H1 (cell line): Measurements from ENCODE around the gene TCAIM. TPM values are rescaled to one million over a fixed set of nuclear protein-coding genes. Genes with fewer than 3 reads are reported as not detected.

Experiments
- CTCF ChIA-PET: fragments of 300-600 bp; sonication (Branson Sonifier 250); formaldehyde crosslinking; loops from one replicate; lab custom pipeline; 2021; ENCODE audit not compliant: partially characterized antibody; lab: Charles Lee
- POLR2A ChIA-PET: fragments of 300-600 bp; sonication (Branson Sonifier 250); formaldehyde crosslinking; loops from one replicate; lab custom pipeline; 2021; ENCODE audit warnings: inconsistent platforms; ENCODE audit not compliant: partially characterized antibody; lab: Charles Lee
- DNase-seq, 2 experiments: peaks; one replicate each; pipeline versions ENCODE4 v3.0.0 to v3.0.0-alpha.2; 2010 to 2022; ENCODE audit warnings: low spot score in 2 of 2, low read depth in 1 of 2, mixed read lengths in 1 of 2
- FAIRE-seq: peaks from 2 replicates; lab custom pipeline; 2011; peaks lifted over from hg19 to GRCh38; lab: Jason Lieb, UNC
- H2AFZ ChIP-seq: 2 replicates; pipeline ENCODE4 v1.8.1; 2012; ENCODE audit warnings: low read length, inconsistent platforms
- H2AK5ac ChIP-seq: 2 replicates; pipeline ENCODE4 v1.6.1; 2013; ENCODE audit warnings: low read depth, low read length
- H2BK120ac ChIP-seq: replicated peaks from 2 replicates; pipeline ENCODE3; 2013; ENCODE audit warnings: low read depth, low read length, inconsistent platforms
- H2BK12ac ChIP-seq: 2 replicates; pipeline ENCODE4 v1.6.1; 2013; ENCODE audit warnings: low read depth, low read length
- H2BK15ac ChIP-seq: 2 replicates; pipeline ENCODE4 v1.6.1; 2013; ENCODE audit warnings: low read length
- H2BK20ac ChIP-seq: 2 replicates; pipeline ENCODE4 v1.6.1; 2013; ENCODE audit warnings: low read length
- H2BK5ac ChIP-seq: 2 replicates; pipeline ENCODE4 v1.6.1; 2013; ENCODE audit warnings: low read depth, low read length
- H3K14ac ChIP-seq: 2 replicates; pipeline ENCODE4 v1.6.1; 2013; ENCODE audit warnings: inconsistent platforms; ENCODE audit not compliant: insufficient read length
- H3K18ac ChIP-seq: 2 replicates; pipeline ENCODE4 v1.6.1; 2013; ENCODE audit warnings: low read length; ENCODE audit errors: extremely low read depth
- H3K23ac ChIP-seq: 2 replicates; pipeline ENCODE4 v1.6.1; 2013; ENCODE audit warnings: inconsistent platforms; ENCODE audit not compliant: insufficient read length
- H3K23me2 ChIP-seq: 2 replicates; pipeline ENCODE4 v1.6.1; 2013; ENCODE audit warnings: low read depth, low read length
- H3K27ac ChIP-seq: 2 replicates; pipeline ENCODE4 v1.6.1; 2011; ENCODE audit warnings: low read depth, low read length, inconsistent platforms
- H3K27me3 ChIP-seq, 4 experiments: replicated peaks in 1 of 4; 1 replicate in 1 of 4; 2 replicates in 3 of 4; pipeline versions ENCODE4 v1.6.1 to v1.8.1; 2011 to 2013; ENCODE audit warnings: low read length in 3 of 4, mild to moderate bottlenecking in 3 of 4, inconsistent platforms in 2 of 4, mixed read lengths in 2 of 4, moderate library complexity in 1 of 4; ENCODE audit not compliant: control insufficient read depth in 3 of 4, insufficient read depth in 3 of 4; ENCODE audit errors: extremely low read depth in 1 of 4
- H3K36me3 ChIP-seq, 4 experiments: 2 replicates each; pipeline versions ENCODE4 v1.6.1 to v1.8.1; 2011 to 2013; ENCODE audit warnings: mild to moderate bottlenecking in 4 of 4, low read length in 3 of 4, moderate library complexity in 2 of 4, control low read depth in 1 of 4, inconsistent platforms in 1 of 4; ENCODE audit not compliant: insufficient read depth in 4 of 4, control insufficient read depth in 2 of 4
- H3K4ac ChIP-seq: replicated peaks from 2 replicates; pipeline ENCODE3; 2013; ENCODE audit warnings: low read length, low read depth, mixed read lengths, inconsistent platforms; ENCODE audit not compliant: insufficient read length
- H3K4me1 ChIP-seq, 4 experiments: replicated peaks in 1 of 4; 1 replicate in 1 of 4; 2 replicates in 3 of 4; pipeline versions ENCODE4 v1.6.1 to v1.8.1; 2011 to 2013; ENCODE audit warnings: low read length in 3 of 4, inconsistent platforms in 2 of 4, mixed read lengths in 1 of 4; ENCODE audit not compliant: insufficient read depth in 4 of 4, control insufficient read depth in 3 of 4
- H3K4me2 ChIP-seq, 2 experiments: 2 replicates each; pipeline versions ENCODE4 v1.6.1 to v1.8.1; 2011 to 2013; ENCODE audit warnings: low read depth in 2 of 2, low read length in 2 of 2, control low read depth in 1 of 2, inconsistent platforms in 1 of 2, mild to moderate bottlenecking in 1 of 2; ENCODE audit not compliant: insufficient read depth in 1 of 2
- H3K4me3 ChIP-seq, 4 experiments: fragments of 200-600, 300-600 bp in 1 of 4; sonication (generic), shearing (Covaris generic), sonication (Bioruptor Twin) in 1 of 4; 2 replicates each; pipeline versions ENCODE4 v1.5.1 to v1.8.1; 2011 to 2016; ENCODE audit warnings: low read length in 4 of 4, low read depth in 3 of 4, control low read depth in 2 of 4, inconsistent platforms in 2 of 4, mild to moderate bottlenecking in 2 of 4, mixed read lengths in 1 of 4, moderate library complexity in 1 of 4; ENCODE audit not compliant: insufficient read depth in 2 of 4; ENCODE audit errors: extremely low read depth in 1 of 4
- H3K56ac ChIP-seq: replicated peaks from 2 replicates; pipeline ENCODE3; 2013; ENCODE audit warnings: low read depth, mild to moderate bottlenecking, mixed read lengths, low read length, inconsistent platforms; ENCODE audit not compliant: insufficient read length
- H3K79me1 ChIP-seq: 2 replicates; pipeline ENCODE4 v1.6.1; 2013; ENCODE audit warnings: low read depth, low read length, control low read depth
- H3K79me2 ChIP-seq, 2 experiments: 2 replicates each; pipeline versions ENCODE4 v1.6.1 to v1.8.1; 2012 to 2013; ENCODE audit warnings: low read length in 2 of 2, mild to moderate bottlenecking in 2 of 2, inconsistent platforms in 1 of 2; ENCODE audit not compliant: insufficient read depth in 2 of 2, control insufficient read depth in 1 of 2
- H3K9ac ChIP-seq, 4 experiments: replicated peaks in 1 of 4; 1 replicate in 1 of 4; 2 replicates in 3 of 4; pipeline versions ENCODE4 v1.6.1 to v1.8.1; 2011 to 2013; ENCODE audit warnings: low read depth in 3 of 4, low read length in 3 of 4, control low read depth in 2 of 4, mild to moderate bottlenecking in 2 of 4, moderate library complexity in 2 of 4, inconsistent platforms in 1 of 4; ENCODE audit errors: extremely low read depth in 1 of 4
- H3K9me3 ChIP-seq, 2 experiments: 2 replicates each; pipeline versions ENCODE4 v1.6.1 to v1.8.1; 2012 to 2013; ENCODE audit warnings: mild to moderate bottlenecking in 2 of 2, moderate library complexity in 2 of 2, control low read depth in 1 of 2, inconsistent platforms in 1 of 2, low read depth in 1 of 2, low read length in 1 of 2, mixed read lengths in 1 of 2; ENCODE audit not compliant: insufficient read depth in 2 of 2
- H4K20me1 ChIP-seq, 2 experiments: replicated peaks in 1 of 2; 2 replicates each; pipeline versions ENCODE3 to v1.8.1; 2011 to 2013; ENCODE audit warnings: inconsistent platforms in 2 of 2, low read length in 2 of 2, mild to moderate bottlenecking in 1 of 2; ENCODE audit not compliant: insufficient read depth in 2 of 2, control insufficient read depth in 1 of 2
- H4K5ac ChIP-seq: 2 replicates; pipeline ENCODE4 v1.6.1; 2013; ENCODE audit warnings: low read length, low read depth, mixed read lengths, inconsistent platforms; ENCODE audit not compliant: insufficient read length
- H4K8ac ChIP-seq: 2 replicates; pipeline ENCODE4 v1.8.0; 2013; ENCODE audit warnings: mild to moderate bottlenecking, moderate library complexity, low read length, inconsistent platforms; ENCODE audit not compliant: insufficient read depth; ENCODE audit errors: extremely low read depth
- H4K91ac ChIP-seq: replicated peaks from 2 replicates; pipeline ENCODE3; 2013; ENCODE audit warnings: low read length, mixed read lengths, inconsistent platforms; ENCODE audit not compliant: insufficient read length
- CEBPB ChIP-seq: IDR thresholded peaks from 2 replicates; pipeline ENCODE4 v1.6.1; 2012; ENCODE audit warnings: low read depth, low read length
- GABPA ChIP-seq: IDR thresholded peaks from 2 replicates; pipeline ENCODE4 v1.6.1; 2011; ENCODE audit warnings: mild to moderate bottlenecking, low read length, moderate library complexity, borderline replicate concordance; ENCODE audit not compliant: insufficient read depth
- RXRA ChIP-seq: IDR thresholded peaks from 2 replicates; pipeline ENCODE4 v1.6.1; 2011; ENCODE audit warnings: low read depth, mild to moderate bottlenecking, low read length, moderate library complexity; ENCODE audit not compliant: insufficient read depth
- SP4 ChIP-seq: IDR thresholded peaks from 2 replicates; pipeline ENCODE4 v1.6.1; 2012; ENCODE audit warnings: low read length, inconsistent platforms
- YY1 ChIP-seq: IDR thresholded peaks from 2 replicates; pipeline ENCODE4 v1.6.1; 2011; ENCODE audit warnings: low read depth, mild to moderate bottlenecking, low read length
- WGBS, 2 experiments: shearing (Covaris generic) in 1 of 2; methylation state at CpG; one replicate each; pipeline versions ENCODE4 v1.1.6 to v1.1.7; 2013 to 2015; ENCODE audit warnings: low lambda C conversion rate in 2 of 2, mixed read lengths in 2 of 2, inconsistent platforms in 1 of 2, low coverage in 1 of 2, missing lambda C conversion rate in 1 of 2; ENCODE audit not compliant: insufficient replicate concordance in 2 of 2, insufficient coverage in 1 of 2, insufficient read length in 1 of 2; ENCODE audit errors: extremely low coverage in 1 of 2, missing lambda C conversion rate in 1 of 2; 5-methylcytosine and 5-hydroxymethylcytosine counted together
- polyA plus RNA-seq, 7 experiments: library from polyadenylated mRNA; depleted of rRNA in 3 of 7; stranded (reverse) in 5 of 7; unstranded in 2 of 7; fragments of >200 nt in 5 of 7; fragments of 200-250 nt in 2 of 7; gene quantifications; 1 replicate in 5 of 7; 2 replicates in 1 of 7; 4 replicates in 1 of 7; pipeline versions ENCODE4 v1.2.1 to v1.2.3, GENCODE V29; 2011 to 2013; ENCODE audit warnings: missing spikeins in 2 of 7, mixed read lengths in 2 of 7
- total RNA-seq: library from RNA; stranded (reverse); fragmentation: NEBNext Ultra II Directional; extraction: Animal tissue kit (Norgen Biotek cat#: 25700); gene quantifications from 2 replicates; pipeline ENCODE4 v1.2.1, GENCODE V29; 2021

TCAIM gene
- total and polyA plus RNA-seq, 2 of the 8 experiments (the other 6 are each of a cell fraction or from before 2014, with no cell fraction given): 6.9 to 22.1 TPM

- Histone ChIP-seq H3K27ac (no peak overlapping the region), H3K23ac (no peak overlapping the region), H2BK12ac (no peak overlapping the region), H3K4me1 (no peaks in the 10 kb centered on the region), H2BK15ac (no peak overlapping the region), H3K18ac (no peak overlapping the region), H4K8ac (no peak overlapping the region), H3K9me3 (no peaks in the 10 kb centered on the region), H2BK120ac (no peak overlapping the region), H2BK20ac (no peak overlapping the region), H4K5ac (no peak overlapping the region), H3K23me2 (0 out of 2 replicates have a peak, but pooled peaks cover 1% of the 10 kb centered on the region), H2BK5ac (no peak overlapping the region), H3K36me3 (peaks cover 0 to 8% (median 5%) of the 10 kb centered on the region in 4 experiments; a peak in 3 of 8 replicates), H4K20me1 (peaks cover 0 to 2% of the 10 kb centered on the region in 2 experiments), H3K14ac (no peak overlapping the region), H3K79me2 (no peaks in the 10 kb centered on the region), H2AK5ac (no peak overlapping the region), H3K79me1 (no peaks in the 10 kb centered on the region; the same call in 1 of the 2 replicates), H3K27me3 (no peaks in the 10 kb centered on the region), H2AFZ (no peak overlapping the region), H3K56ac (no peak overlapping the region), H3K4ac (no peak overlapping the region), H3K4me3 (no peak overlapping the region), H4K91ac (no peak overlapping the region), H3K9ac (no peak overlapping the region), H3K4me2 (no peak overlapping the region)
- ChIA-PET CTCF (interaction anchor here (1.3 kb wide), 1 partner anchor 21 kb away, joined by 3 read pairs; no protein-coding TSS in a partner anchor), POLR2A (interaction anchor here (0.6 to 1.2 kb wide), 2 partner anchors 8 to 46 kb away, joined by 3 to 5 read pairs; no protein-coding TSS in a partner anchor)
- WGBS, 2 experiments: 75% methylated on average over 7 of the region's 7 CpGs; no CpG with 5 or more reads in 1 of the 2 experiments
- DNase-seq (no peak), FAIRE-seq (no peak)
- TF ChIP-seq RXRA: no peak
- TF ChIP-seq GABPA: no peak
- no peak for TF ChIP-seq SP4
- TF ChIP-seq CEBPB: no peak
- no peak for TF ChIP-seq YY1
Observed at GRCh38 chr3:44439499-44440295, 101.1 kb downstream of the TCAIM start.
